IPS DF 4.7 (cell line): ENCODE data around the gene MTUS2.
A peak's percentile ranks its signal among the peaks of the same experiment; 100 is the strongest.
"Not testable (repeated sequence)": the region's sequence is repeated elsewhere in the genome, so short reads cannot be mapped to it uniquely, and the experiment has no call there.

Experiments used
- DNase-seq: peaks from one replicate; pipeline ENCODE4 v3.0.0-alpha.2; 2013; ENCODE audit warnings: low spot score; ENCODE audit errors: extremely low read depth

MTUS2 gene

GRCh38 chr13:29304148-29304547, 484.0 kb downstream of the MTUS2 start:
- no peak for DNase-seq

GRCh38 chr13:29310806-29311205, 490.7 kb downstream of the MTUS2 start:
- no peak for DNase-seq

- no peak for DNase-seq
Observed at GRCh38 chr13:29315847-29316246, 495.7 kb downstream of the MTUS2 start.

- no peak for DNase-seq
Observed at GRCh38 chr13:29317828-29318227, 497.7 kb downstream of the MTUS2 start.

GRCh38 chr13:29318741-29319140, 498.6 kb downstream of the MTUS2 start:
- DNase-seq, result no peak

GRCh38 chr13:29319451-29319850, 499.3 kb downstream of the MTUS2 start:
- DNase-seq, result no peak

- DNase-seq, result no peak
Observed at GRCh38 chr13:29323954-29324353, 503.8 kb downstream of the MTUS2 start.

GRCh38 chr13:29324601-29325000, 504.5 kb downstream of the MTUS2 start:
- no peak for DNase-seq

GRCh38 chr13:29328501-29328900, 508.4 kb downstream of the MTUS2 start:
- no peak for DNase-seq

- no peak for DNase-seq
Observed at GRCh38 chr13:29336356-29336755, 516.2 kb downstream of the MTUS2 start.

GRCh38 chr13:29339386-29340272, 519.5 kb downstream of the MTUS2 start:
- DNase-seq, result no peak

GRCh38 chr13:29345860-29346582, 525.9 kb downstream of the MTUS2 start:
- DNase-seq, result not testable (repeated sequence)

- DNase-seq, result no peak
Observed at GRCh38 chr13:29355029-29355428, 534.9 kb downstream of the MTUS2 start.

GRCh38 chr13:29359181-29359580, 539.0 kb downstream of the MTUS2 start:
- no peak for DNase-seq

- DNase-seq, result no peak
Observed at GRCh38 chr13:29361716-29362115, 541.6 kb downstream of the MTUS2 start.

- DNase-seq, result peak; percentile 68
Observed at GRCh38 chr13:29362849-29363604, 542.9 kb downstream of the MTUS2 start.

- peak; percentile 30 for DNase-seq
Observed at GRCh38 chr13:29369060-29369743, 549.1 kb downstream of the MTUS2 start.

GRCh38 chr13:29379281-29379680, 559.1 kb downstream of the MTUS2 start:
- DNase-seq, result no peak

- DNase-seq, result no peak
Observed at GRCh38 chr13:29379865-29380264, 559.7 kb downstream of the MTUS2 start.

- no peak for DNase-seq
Observed at GRCh38 chr13:29382021-29382420, 561.9 kb downstream of the MTUS2 start.

GRCh38 chr13:29383476-29383875, 563.3 kb downstream of the MTUS2 start:
- no peak for DNase-seq
